DND-41 (cell line): ENCODE measurements around the gene QARS1.

Experiments used
- ATAC-seq: fragments of 200-7000 bp; cut with Tn5 transposase; 3 replicates; pipeline ENCODE4 v1.9.1; 2021; ENCODE audit warnings: low read depth; ENCODE audit not compliant: insufficient read depth
- DNase-seq: peaks from one replicate; pipeline ENCODE4 v3.0.0-alpha.2; 2020
- H2AFZ ChIP-seq: 2 replicates; pipeline ENCODE4 v1.6.0; 2012; ENCODE audit warnings: low read depth, low read length
- H3K27ac ChIP-seq: 2 replicates; pipeline ENCODE4 v1.5.1; 2012; ENCODE audit warnings: low read length, inconsistent platforms
- H3K27me3 ChIP-seq: fragments of 200-600 bp; sonication (generic); 2 replicates; pipeline ENCODE4 v1.6.0; 2012; ENCODE audit warnings: low read length, mild to moderate bottlenecking, inconsistent platforms; ENCODE audit not compliant: insufficient read depth, poor library complexity
- H3K36me3 ChIP-seq: 2 replicates; pipeline ENCODE4 v1.5.1; 2012; ENCODE audit warnings: low read length, inconsistent platforms; ENCODE audit not compliant: insufficient read depth
- H3K4me1 ChIP-seq: 2 replicates; pipeline ENCODE4 v1.5.1; 2012; ENCODE audit warnings: mild to moderate bottlenecking, low read length; ENCODE audit not compliant: insufficient read depth
- H3K4me2 ChIP-seq: 2 replicates; pipeline ENCODE4 v1.6.0; 2012; ENCODE audit warnings: mild to moderate bottlenecking, moderate library complexity, low read length, inconsistent platforms; ENCODE audit not compliant: insufficient read depth
- H3K4me3 ChIP-seq, 2 experiments: fragments of 200-600 bp in 1 of 2; shearing (Covaris generic) in 1 of 2; 2 replicates each; pipeline ENCODE4 v1.5.1; 2012 to 2016; ENCODE audit warnings: inconsistent platforms in 2 of 2, low read length in 2 of 2, mild to moderate bottlenecking in 2 of 2, low read depth in 1 of 2, moderate library complexity in 1 of 2
- H3K79me2 ChIP-seq: 2 replicates; pipeline ENCODE4 v1.6.0; 2012; ENCODE audit warnings: low read length, inconsistent platforms; ENCODE audit not compliant: insufficient read depth
- H3K9ac ChIP-seq: 2 replicates; pipeline ENCODE4 v1.6.0; 2012; ENCODE audit warnings: low read depth, mild to moderate bottlenecking, inconsistent platforms, low read length, moderate library complexity
- H3K9me3 ChIP-seq: 2 replicates; pipeline ENCODE4 v1.5.1; 2012; ENCODE audit warnings: low read length, moderate library complexity, mild to moderate bottlenecking, inconsistent platforms; ENCODE audit not compliant: insufficient read depth, severe bottlenecking
- H4K20me1 ChIP-seq: 2 replicates; pipeline ENCODE4 v1.6.0; 2012; ENCODE audit warnings: low read length; ENCODE audit not compliant: insufficient read depth
- CTCF ChIP-seq: IDR thresholded peaks from 2 replicates; pipeline ENCODE4 v1.5.1; 2012; ENCODE audit warnings: borderline replicate concordance, low read length, moderate library complexity, mild to moderate bottlenecking; ENCODE audit not compliant: poor library complexity, severe bottlenecking; ENCODE audit errors: extremely low read depth
- EZH2 ChIP-seq: IDR thresholded peaks from 3 replicates; pipeline ENCODE4 v1.6.1; 2012; ENCODE audit warnings: borderline replicate concordance, low read depth, mild to moderate bottlenecking, moderate library complexity, low read length, inconsistent platforms; ENCODE audit not compliant: severe bottlenecking

The QARS1 gene

GRCh38 chr3:49148159-49148558, 43.6 kb upstream of the QARS1 start:
- H3K79me2 ChIP-seq: no peaks in the 10 kb centered on the region
- no peaks in the 10 kb centered on the region for H4K20me1 ChIP-seq
- no peak overlapping the region for H2AFZ ChIP-seq
- H3K27ac ChIP-seq: no peak overlapping the region
- H3K9ac ChIP-seq: no peak overlapping the region
- ATAC-seq: no peak
- no peaks in the 10 kb centered on the region for H3K27me3 ChIP-seq
- no peak overlapping the region for H3K4me3 ChIP-seq
- no peaks in the 10 kb centered on the region for H3K36me3 ChIP-seq
- no peaks in the 10 kb centered on the region for H3K4me1 ChIP-seq
- no peaks in the 10 kb centered on the region for H3K9me3 ChIP-seq
- TF ChIP-seq CTCF (no peak), EZH2 (no peak)
- DNase-seq: no peak
- no peak overlapping the region for H3K4me2 ChIP-seq

GRCh38 chr3:49140080-49140479, 35.5 kb upstream of the QARS1 start:
- H3K4me1 ChIP-seq: no peaks in the 10 kb centered on the region

GRCh38 chr3:49135499-49135898, 30.9 kb upstream of the QARS1 start:
- Histone ChIP-seq H3K4me3 (no peak overlapping the region), H4K20me1 (no peaks in the 10 kb centered on the region), H3K36me3 (no peaks in the 10 kb centered on the region), H3K9me3 (no peaks in the 10 kb centered on the region), H3K9ac (no peak overlapping the region), H3K4me2 (no peak overlapping the region), H3K27ac (no peak overlapping the region), H3K27me3 (no peaks in the 10 kb centered on the region), H3K79me2 (no peaks in the 10 kb centered on the region), H2AFZ (0 out of 2 replicates have a peak overlapping the region, but pooled peaks have one; percentile 17), H3K4me1 (no peaks in the 10 kb centered on the region)
- TF ChIP-seq EZH2: no peak
- TF ChIP-seq CTCF: no peak
- DNase-seq (no peak), ATAC-seq (no peak)

More at GRCh38 chr3:49140080-49140479, 35.5 kb upstream of the QARS1 start:
- H3K4me2 ChIP-seq: no peak overlapping the region
- H3K79me2 ChIP-seq: no peaks in the 10 kb centered on the region
- no peak overlapping the region for H3K9ac ChIP-seq
- no peak for TF ChIP-seq EZH2
- TF ChIP-seq CTCF: no peak
- H3K27me3 ChIP-seq: no peaks in the 10 kb centered on the region
- ATAC-seq: no peak
- DNase-seq: no peak
- no peaks in the 10 kb centered on the region for H4K20me1 ChIP-seq
- H3K4me3 ChIP-seq: no peak overlapping the region
- H3K36me3 ChIP-seq: no peaks in the 10 kb centered on the region
- H3K9me3 ChIP-seq: peaks cover 7% of the 10 kb centered on the region
- no peak overlapping the region for H3K27ac ChIP-seq
- H2AFZ ChIP-seq: no peak overlapping the region
